Osteoblast (primary cell): ENCODE data around the gene SENP6. TPM values are rescaled to one million over a fixed set of nuclear protein-coding genes. Genes with fewer than 3 reads are reported as not detected.

Source experiments
- DNase-seq: peaks from one replicate; pipeline ENCODE4 v3.0.0; 2011; ENCODE audit warnings: low spot score, mixed read lengths; ENCODE audit not compliant: insufficient read length; ENCODE audit errors: missing footprints
- H2AFZ ChIP-seq: 2 replicates; pipeline ENCODE4 v1.6.0; 2011; ENCODE audit warnings: mild to moderate bottlenecking, low read length
- H3K27ac ChIP-seq: 2 replicates; pipeline ENCODE4 v1.5.1; 2011; ENCODE audit warnings: mild to moderate bottlenecking, low read depth, low read length, moderate library complexity
- H3K27me3 ChIP-seq: 2 replicates; pipeline ENCODE4 v1.6.0; 2012; ENCODE audit warnings: mild to moderate bottlenecking, control low read depth, inconsistent platforms, low read length, moderate library complexity; ENCODE audit not compliant: insufficient read depth
- H3K36me3 ChIP-seq: 2 replicates; pipeline ENCODE4 v1.5.1; 2011; ENCODE audit warnings: mild to moderate bottlenecking, low read length, control low read depth, moderate library complexity; ENCODE audit not compliant: insufficient read depth
- H3K4me1 ChIP-seq: 2 replicates; pipeline ENCODE4 v1.5.1; 2011; ENCODE audit warnings: mild to moderate bottlenecking, low read length, control low read depth, moderate library complexity; ENCODE audit not compliant: insufficient read depth
- H3K4me2 ChIP-seq: 2 replicates; pipeline ENCODE4 v1.6.0; 2011; ENCODE audit warnings: mild to moderate bottlenecking, low read length; ENCODE audit not compliant: insufficient read depth
- H3K4me3 ChIP-seq: fragments of 200-600 bp; sonication (generic); 3 replicates; pipeline ENCODE4 v1.5.1; 2012; ENCODE audit warnings: mild to moderate bottlenecking, low read length, inconsistent platforms; ENCODE audit not compliant: insufficient read depth
- H3K79me2 ChIP-seq: 2 replicates; pipeline ENCODE4 v1.6.0; 2012; ENCODE audit warnings: mild to moderate bottlenecking, low read length, control low read depth, inconsistent platforms; ENCODE audit not compliant: insufficient read depth
- H3K9me3 ChIP-seq: 2 replicates; pipeline ENCODE4 v1.5.1; 2011; ENCODE audit warnings: low read depth, low read length, control low read depth
- H4K20me1 ChIP-seq: 2 replicates; pipeline ENCODE4 v1.6.0; 2012; ENCODE audit warnings: mild to moderate bottlenecking, low read length, control low read depth; ENCODE audit not compliant: insufficient read depth
- CTCF ChIP-seq: IDR thresholded peaks from 2 replicates; pipeline ENCODE4 v1.5.1; 2011; ENCODE audit warnings: mild to moderate bottlenecking, low read depth, low read length, moderate library complexity; ENCODE audit errors: extremely low read depth
- total RNA-seq: library from RNA; depleted of rRNA; stranded (reverse); fragments of >200 nt; gene quantifications from 2 replicates; pipeline ENCODE4 v1.2.3, GENCODE V29; 2012

Gene SENP6
- total RNA-seq, 1 donor: 107 TPM

GRCh38 chr6:75758061-75758460 is 156.4 kb downstream of the SENP6 start:
- Histone ChIP-seq H3K9me3 (no peaks in the 10 kb centered on the region), H3K4me1 (peaks cover 13% of the 10 kb centered on the region), H3K4me2 (no peak overlapping the region), H3K4me3 (no peak overlapping the region), H3K79me2 (peaks cover 49% of the 10 kb centered on the region), H3K27me3 (no peaks in the 10 kb centered on the region), H3K36me3 (no peaks in the 10 kb centered on the region), H2AFZ (no peak overlapping the region), H3K27ac (no peak overlapping the region), H4K20me1 (no peaks in the 10 kb centered on the region)
- TF ChIP-seq CTCF: no peak
- DNase-seq: no peak

- Histone ChIP-seq H3K4me3 (no peak overlapping the region), H3K36me3 (no peaks in the 10 kb centered on the region), H2AFZ (peak overlapping the region; percentile 41), H3K79me2 (peaks cover 53% of the 10 kb centered on the region), H3K9me3 (no peaks in the 10 kb centered on the region), H4K20me1 (peaks cover 3% of the 10 kb centered on the region), H3K27me3 (no peaks in the 10 kb centered on the region), H3K27ac (no peak overlapping the region), H3K4me2 (no peak overlapping the region), H3K4me1 (peaks cover 5% of the 10 kb centered on the region)
- no peak for TF ChIP-seq CTCF
- no peak for DNase-seq
Observed at GRCh38 chr6:75759207-75759606, 157.5 kb downstream of the SENP6 start.

- Histone ChIP-seq H3K4me2 (no peak overlapping the region), H4K20me1 (peaks cover 3% of the 10 kb centered on the region), H2AFZ (no peak overlapping the region), H3K4me1 (peaks cover 4% of the 10 kb centered on the region), H3K9me3 (no peaks in the 10 kb centered on the region), H3K4me3 (no peak overlapping the region), H3K27me3 (no peaks in the 10 kb centered on the region), H3K36me3 (no peaks in the 10 kb centered on the region), H3K79me2 (peaks cover 46% of the 10 kb centered on the region), H3K27ac (no peak overlapping the region)
- DNase-seq: peak; percentile 65
- TF ChIP-seq CTCF: no peak
Observed at GRCh38 chr6:75760320-75760719, 158.6 kb downstream of the SENP6 start.

GRCh38 chr6:75761489-75761888 is 159.8 kb downstream of the SENP6 start:
- no peak overlapping the region for H3K4me3 ChIP-seq
- H3K4me1 ChIP-seq: peaks cover 4% of the 10 kb centered on the region
- H3K79me2 ChIP-seq: peaks cover 39% of the 10 kb centered on the region
- H3K4me2 ChIP-seq: no peak overlapping the region
- no peaks in the 10 kb centered on the region for H3K36me3 ChIP-seq
- H3K9me3 ChIP-seq: no peaks in the 10 kb centered on the region
- H2AFZ ChIP-seq: no peak overlapping the region
- H3K27me3 ChIP-seq: no peaks in the 10 kb centered on the region
- H4K20me1 ChIP-seq: peaks cover 8% of the 10 kb centered on the region
- no peak for DNase-seq
- no peak for TF ChIP-seq CTCF
- no peak overlapping the region for H3K27ac ChIP-seq
